ENCODE results near the gene ZP1. TPM values are rescaled to one million over a fixed set of nuclear protein-coding genes. Genes with fewer than 3 reads are reported as not detected.

The ZP1 gene
- total and polyA plus RNA-seq, 10 of the 15 experiments (the other 5 are each of a cell fraction or from before 2014, with no cell fraction given) = not detected

- no peak for TF ChIP-seq ZBTB11 (CRISPR knock-in tag; IDR thresholded peaks at IDR 0.05)
- no peak for TF ChIP-seq EED (IDR thresholded peaks at IDR 0.05; ENCODE audit: low read depth)
- TF ChIP-seq CEBPZ (IDR thresholded peaks at IDR 0.05; ENCODE audit: low read depth, low read length) = no peak
- TF ChIP-seq EGR1 (IDR thresholded peaks at IDR 0.05; ENCODE audit: borderline replicate concordance in 1 of 2, low read depth in 2 of 2, low read length in 2 of 2) = no peak
- TF ChIP-seq ZBED1 (IDR thresholded peaks at IDR 0.05; ENCODE audit: borderline replicate concordance) = no peak
- TF ChIP-seq CHD1 (IDR thresholded peaks at IDR 0.05; ENCODE audit: low read depth, low read length) = no peak
- no peak for TF ChIP-seq ZZZ3 (IDR thresholded peaks at IDR 0.05; ENCODE audit: control insufficient read depth, insufficient read length, low read depth)
Measured at GRCh38 chr11:60834742-60835533, 32.4 kb upstream of the ZP1 start (continued).
